Aorta (tissue), 5 donors: ENCODE data around the gene PAX9. TPM values are rescaled to one million over a fixed set of nuclear protein-coding genes. Genes with fewer than 3 reads are reported as not detected.

ENCODE experiments used
- ATAC-seq: fragments of 200-7000 bp; cut with Tn5 transposase; one replicate; pipeline ENCODE4 v1.9.1; 2022; ENCODE audit warnings: moderate library complexity; ENCODE audit not compliant: low FRiP score
- DNase-seq, 2 donors: peaks; one replicate each; pipeline ENCODE4 v3.0.0-alpha.2; 2020
- H3K27ac ChIP-seq, 2 donors: one replicate each; pipeline ENCODE4 v1.5.1; 2013; ENCODE audit warnings: low read length in 2 of 2, mild to moderate bottlenecking in 2 of 2, moderate library complexity in 2 of 2, control low read depth in 1 of 2, inconsistent platforms in 1 of 2, low read depth in 1 of 2
- H3K27me3 ChIP-seq, 2 donors: one replicate each; pipeline ENCODE4 v1.6.1; 2013; ENCODE audit warnings: control low read depth in 1 of 2, low read length in 1 of 2, mild to moderate bottlenecking in 1 of 2, moderate library complexity in 1 of 2; ENCODE audit not compliant: insufficient read depth in 2 of 2, control insufficient read depth in 1 of 2
- H3K36me3 ChIP-seq, 2 donors: one replicate each; pipeline ENCODE4 v1.6.1; 2013; ENCODE audit warnings: control low read depth in 1 of 2, low read length in 1 of 2, mild to moderate bottlenecking in 1 of 2; ENCODE audit not compliant: insufficient read depth in 2 of 2, control insufficient read depth in 1 of 2
- H3K4me1 ChIP-seq, 2 donors: one replicate each; pipeline ENCODE4 v1.6.1; 2013; ENCODE audit warnings: low read length in 2 of 2, control low read depth in 1 of 2, mild to moderate bottlenecking in 1 of 2, moderate library complexity in 1 of 2; ENCODE audit not compliant: insufficient read depth in 2 of 2, control insufficient read depth in 1 of 2
- H3K4me3 ChIP-seq, 2 donors: one replicate each; pipeline ENCODE4 v1.5.1; 2013; ENCODE audit warnings: low read length in 2 of 2, control low read depth in 1 of 2, mild to moderate bottlenecking in 1 of 2
- H3K9me3 ChIP-seq: one replicate; pipeline ENCODE4 v1.6.1; 2013; ENCODE audit warnings: mild to moderate bottlenecking, low read length; ENCODE audit not compliant: control insufficient read depth
- WGBS, 2 donors: extraction: QIAGEN DNeasy Blood & Tissue Kit; methylation state at CpG; one replicate each; pipeline ENCODE4 v1.1.7; 2013; 5-methylcytosine and 5-hydroxymethylcytosine counted together
- intact Hi-C, 2 donors: fragments of 100-400 bp; cut with DNase I; formaldehyde crosslinking; loops; one replicate each; pipeline versions ENCODE4 v1.14.2 to v1.15.0; 2022
- polyA plus RNA-seq, 2 donors: library from polyadenylated mRNA; stranded (reverse); fragments of 200-250 nt; gene quantifications; one replicate each; pipeline ENCODE4 v1.2.3, GENCODE V29; 2013
- total RNA-seq, 2 donors: library from RNA; stranded (reverse); fragmentation: NEBNext Ultra II Directional; extraction: Animal tissue kit (Norgen Biotek cat#: 25700); gene quantifications; one replicate each; pipeline ENCODE4 v1.2.1, GENCODE V29; 2021
- donor health status: healthy with polysubstance abuse.
- donor health status: Bipolar disorder and iron deficiency.
- donor health status: DM: no; HTN: no; CAD: no.
- donor health status: DM: no; HTN: no; CAD: no.
- donor health status: DM: yes; HTN: yes; CAD: no.

PAX9 gene
- total and polyA plus RNA-seq, 4 donors, result 0.28 to 3.4 (median 0.49) TPM

DNA sequence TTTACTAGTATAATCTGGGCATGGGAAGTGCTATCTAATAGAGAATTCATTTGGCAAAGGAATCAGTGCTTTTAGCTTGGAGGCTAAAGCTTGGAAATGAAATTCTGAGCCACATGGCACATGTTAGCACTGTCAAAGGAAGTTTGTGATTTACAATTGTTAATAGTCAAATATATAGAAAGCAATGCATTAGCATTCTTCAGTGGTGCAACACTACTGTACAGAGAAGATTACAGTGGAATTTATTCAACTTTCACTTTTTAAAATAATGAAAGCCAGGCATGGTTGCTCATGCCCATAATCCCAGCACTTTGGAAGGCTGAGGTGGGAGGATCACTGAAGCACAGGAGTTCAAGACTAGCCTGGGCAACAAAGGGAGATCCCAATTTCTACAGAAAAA, 45.9 kb downstream of the PAX9 start:
- H3K27ac ChIP-seq, result no peak overlapping the region
- intact Hi-C loops, result no loop called here
- peaks cover 2% of the 10 kb centered on the region for H3K9me3 ChIP-seq
- H3K36me3 ChIP-seq, result no peaks in the 10 kb centered on the region
- ATAC-seq (no peak), DNase-seq (no peak)
- H3K4me3 ChIP-seq, result no peak overlapping the region
- H3K4me1 ChIP-seq, result no peaks in the 10 kb centered on the region
- H3K27me3 ChIP-seq, result no peaks in the 10 kb centered on the region

DNA sequence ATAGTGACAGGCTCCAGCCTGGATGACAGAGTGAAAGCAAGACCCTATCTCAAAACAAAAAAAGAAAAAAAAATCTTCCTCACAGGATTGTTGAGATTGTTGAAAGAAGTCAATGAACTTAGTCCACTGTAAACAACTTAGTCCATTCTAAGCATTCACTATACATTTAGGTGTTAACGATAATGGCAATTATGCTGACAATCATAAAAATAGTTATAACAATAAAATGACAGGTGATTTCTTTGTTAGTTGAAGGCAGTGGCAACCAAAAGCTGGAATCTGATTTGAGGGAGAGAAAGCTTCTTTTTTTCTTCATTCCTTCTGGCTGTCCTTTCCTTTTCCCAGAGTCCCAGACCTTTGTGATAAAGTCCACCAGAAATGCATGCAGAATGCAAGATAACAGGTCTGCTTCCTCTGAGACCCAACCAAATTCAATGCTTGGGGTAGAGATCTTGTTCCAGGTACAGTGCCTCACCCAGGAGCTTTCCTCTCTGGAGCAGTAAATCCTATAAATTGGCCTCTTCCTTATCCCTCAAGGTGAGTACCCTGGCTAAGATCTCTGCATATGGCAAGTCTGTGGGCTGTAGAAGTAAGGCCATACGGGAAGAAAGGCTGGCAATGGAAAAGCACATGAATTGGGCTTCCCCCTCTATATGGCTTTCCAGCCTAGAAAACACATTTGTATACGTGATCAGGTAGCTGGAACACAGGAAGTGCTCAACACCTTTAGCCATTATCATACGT, 52.5 kb downstream of the PAX9 start:
- WGBS, 2 donors, result 62 to 71% methylated on average over 4 of the region's 4 CpGs
- H3K4me3 ChIP-seq, result no peak overlapping the region

DNA sequence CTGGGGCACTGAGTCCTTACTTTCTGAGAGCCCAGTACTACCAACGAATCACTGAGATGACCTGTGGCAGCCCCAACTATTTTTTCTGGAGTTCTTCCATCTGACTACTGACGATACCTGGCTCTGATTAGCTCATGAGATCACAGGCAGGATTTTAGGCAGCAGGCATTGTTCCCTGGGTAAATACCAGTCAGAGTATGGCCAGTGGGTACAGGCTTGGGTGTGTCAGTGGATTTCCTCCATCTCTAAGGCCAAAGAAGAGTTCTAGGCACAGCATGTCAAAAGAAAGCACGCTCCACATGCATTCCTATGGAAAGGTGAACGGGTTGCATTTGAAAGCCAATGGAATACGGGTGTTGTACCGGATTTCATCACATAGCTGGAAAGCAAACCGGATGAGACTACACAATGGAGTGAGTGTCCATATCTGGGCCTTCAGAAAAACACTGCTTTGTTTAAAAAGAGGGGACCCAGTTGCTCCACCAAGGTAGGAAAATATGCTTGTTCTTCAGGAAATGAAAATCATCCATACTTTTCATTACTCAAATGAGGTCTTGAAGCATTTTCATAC, 55.0 kb downstream of the PAX9 start:
- intact Hi-C loops, result no loop called here
- H3K27ac ChIP-seq, result no peak overlapping the region
- H3K4me1 ChIP-seq, result no peaks in the 10 kb centered on the region
- H3K27me3 ChIP-seq, result peaks cover 0 to 3% of the 10 kb centered on the region in 2 donors
- DNase-seq (no peak), ATAC-seq (no peak)
- H3K36me3 ChIP-seq, result no peaks in the 10 kb centered on the region
- 70 to 77% methylated on average over 7 of the region's 7 CpGs for WGBS, 2 donors
- peaks cover 1% of the 10 kb centered on the region for H3K9me3 ChIP-seq
- H3K4me3 ChIP-seq, result no peak overlapping the region

More for the DNA sequence above, 52.5 kb downstream of the PAX9 start:
- no peak for ATAC-seq
- no peak for DNase-seq
- Histone ChIP-seq H3K27ac (no peak overlapping the region), H3K4me1 (no peaks in the 10 kb centered on the region), H3K27me3 (peaks cover 0 to 3% of the 10 kb centered on the region in 2 donors), H3K36me3 (no peaks in the 10 kb centered on the region), H3K9me3 (peaks cover 1% of the 10 kb centered on the region)
- intact Hi-C loops, result no loop called here

DNA sequence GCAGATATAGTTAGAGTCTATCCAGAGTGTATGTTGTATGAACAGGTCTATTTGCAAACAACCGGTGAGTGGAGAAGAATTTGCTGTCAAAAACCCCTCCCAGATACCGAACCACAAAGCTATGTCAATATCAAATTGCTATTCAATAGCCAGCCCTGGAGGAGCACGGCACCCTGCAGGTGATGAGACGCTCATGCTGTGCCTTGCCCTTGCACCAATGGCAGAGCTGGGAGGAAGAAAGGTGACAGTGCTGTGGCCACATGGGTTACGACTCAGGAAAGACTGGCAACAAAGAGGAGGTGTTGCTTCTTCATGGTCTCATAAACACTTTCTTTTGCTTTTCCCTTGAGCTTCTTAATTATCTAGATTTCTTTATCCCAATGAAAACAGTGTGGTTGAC, 55.7 kb downstream of the PAX9 start:
- ATAC-seq (no peak), DNase-seq (no peak)
- peaks cover 1% of the 10 kb centered on the region for H3K9me3 ChIP-seq
- no peaks in the 10 kb centered on the region for H3K4me1 ChIP-seq
- 42 to 49% methylated on average over 5 of the region's 5 CpGs for WGBS, 2 donors
- no peak overlapping the region for H3K27ac ChIP-seq
- intact Hi-C loops, result no loop called here
- no peaks in the 10 kb centered on the region for H3K36me3 ChIP-seq
- no peak overlapping the region for H3K4me3 ChIP-seq
- peaks cover 0 to 3% of the 10 kb centered on the region in 2 donors for H3K27me3 ChIP-seq

DNA sequence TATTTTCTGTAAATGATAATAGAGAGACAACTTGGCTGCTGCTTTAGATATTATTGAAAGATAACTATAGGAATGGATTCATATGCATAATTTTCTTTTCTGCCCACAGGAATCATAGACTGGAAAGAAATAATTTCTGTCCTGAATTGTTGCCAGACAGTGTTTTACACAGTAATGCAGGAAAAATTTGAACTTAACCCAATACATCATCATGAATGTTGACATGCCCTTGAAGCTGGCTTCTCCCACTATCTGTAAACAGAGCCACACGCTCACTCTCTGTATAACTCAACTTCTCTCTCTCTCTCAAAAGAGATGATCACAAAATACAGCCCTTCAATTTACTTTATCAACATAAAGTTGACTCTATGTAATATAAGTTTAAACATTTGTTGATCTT, 56.6 kb downstream of the PAX9 start:
- DNase-seq (no peak), ATAC-seq (no peak)
- Histone ChIP-seq H3K4me1 (no peaks in the 10 kb centered on the region), H3K27ac (no peak overlapping the region), H3K27me3 (peaks cover 0 to 3% of the 10 kb centered on the region in 2 donors), H3K9me3 (peaks cover 1% of the 10 kb centered on the region), H3K36me3 (no peaks in the 10 kb centered on the region), H3K4me3 (no peak overlapping the region)
- intact Hi-C loops, result no loop called here
- WGBS, 2 donors, result 4 to 9% methylated on average over 1 of the region's 1 CpG

DNA sequence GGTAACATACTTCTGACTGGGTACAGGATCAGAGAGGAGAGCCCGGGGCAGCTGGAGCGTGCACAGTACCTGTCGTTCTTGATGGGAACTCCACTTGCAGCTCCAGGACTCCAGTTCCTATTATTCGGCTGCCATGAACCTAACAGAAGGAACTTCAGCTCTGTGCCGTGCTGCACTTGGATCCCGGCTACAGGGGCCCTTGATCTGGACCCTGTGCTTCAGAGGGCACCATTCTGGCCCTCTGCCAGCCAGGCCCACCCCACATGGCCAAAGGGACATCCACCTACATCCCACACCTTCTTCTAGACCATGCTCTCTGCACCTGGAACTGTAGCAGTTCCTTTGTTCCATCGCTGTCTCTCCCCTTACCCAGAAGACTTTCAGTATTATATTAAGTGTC, 58.2 kb downstream of the PAX9 start:
- Histone ChIP-seq H3K4me3 (no peak overlapping the region), H3K27me3 (peaks cover 0 to 3% of the 10 kb centered on the region in 2 donors), H3K4me1 (no peaks in the 10 kb centered on the region), H3K36me3 (no peaks in the 10 kb centered on the region), H3K27ac (no peak overlapping the region), H3K9me3 (peaks cover 1% of the 10 kb centered on the region)
- DNase-seq (no peak), ATAC-seq (no peak)
- whole genome bisulfite sequencing, 2 donors, result 88 to 90% methylated on average over 7 of the region's 7 CpGs
- intact Hi-C loops, result no loop called here

DNA sequence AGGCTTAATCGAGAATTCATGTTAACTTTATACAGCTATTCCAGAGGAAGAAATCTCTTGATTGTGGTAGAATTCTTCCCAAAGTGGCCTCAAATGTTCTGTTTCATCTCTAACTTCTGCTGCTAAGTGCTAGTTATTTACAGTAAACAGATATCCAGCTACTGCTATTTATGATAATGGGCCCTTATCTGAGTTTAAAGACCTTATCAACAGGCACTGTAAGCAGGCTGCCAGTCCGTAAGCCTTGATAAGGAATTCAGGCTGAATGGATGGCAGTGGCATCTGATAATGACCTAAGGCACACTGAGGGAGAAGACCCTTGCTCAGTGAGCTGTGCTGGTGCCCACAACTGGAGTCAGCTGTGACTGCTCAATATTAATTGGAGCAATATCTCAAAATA, 59.0 kb downstream of the PAX9 start:
- DNase-seq, result no peak
- ATAC-seq, result no peak
- peaks cover 1% of the 10 kb centered on the region for H3K9me3 ChIP-seq
- no peaks in the 10 kb centered on the region for H3K4me1 ChIP-seq
- no peak overlapping the region for H3K4me3 ChIP-seq
- 67 to 80% methylated on average over 2 of the region's 2 CpGs for WGBS, 2 donors
- intact Hi-C loops, result no loop called here
- H3K27ac ChIP-seq, result no peak overlapping the region
- H3K27me3 ChIP-seq, result peaks cover 0 to 3% of the 10 kb centered on the region in 2 donors
- no peaks in the 10 kb centered on the region for H3K36me3 ChIP-seq

DNA sequence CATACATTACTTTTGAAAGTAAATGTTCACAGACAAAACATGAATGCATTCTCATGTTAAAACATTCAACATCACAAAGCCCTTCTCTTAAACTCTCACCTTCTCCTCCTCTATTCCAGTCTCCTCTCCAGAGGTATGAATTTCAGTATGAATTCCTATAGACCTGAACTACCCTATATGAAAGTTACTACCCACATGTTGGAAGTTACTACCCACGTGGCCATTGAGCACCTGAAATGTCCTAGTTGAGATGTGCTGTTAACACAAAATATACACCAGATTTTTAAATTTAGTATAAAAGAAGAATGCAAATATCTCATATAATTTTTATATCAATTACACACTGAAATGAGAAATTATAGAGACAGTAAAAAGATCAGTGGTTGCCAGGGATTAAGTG, 60.2 kb downstream of the PAX9 start:
- DNase-seq (no peak), ATAC-seq (no peak)
- intact Hi-C loops, result no loop called here
- H3K4me3 ChIP-seq, result no peak overlapping the region
- WGBS, 2 donors, result 66 to 72% methylated on average over 1 of the region's 1 CpG
- no peaks in the 10 kb centered on the region for H3K36me3 ChIP-seq
- no peaks in the 10 kb centered on the region for H3K4me1 ChIP-seq
- H3K9me3 ChIP-seq, result peaks cover 1% of the 10 kb centered on the region
- no peak overlapping the region for H3K27ac ChIP-seq
- no peaks in the 10 kb centered on the region for H3K27me3 ChIP-seq

DNA sequence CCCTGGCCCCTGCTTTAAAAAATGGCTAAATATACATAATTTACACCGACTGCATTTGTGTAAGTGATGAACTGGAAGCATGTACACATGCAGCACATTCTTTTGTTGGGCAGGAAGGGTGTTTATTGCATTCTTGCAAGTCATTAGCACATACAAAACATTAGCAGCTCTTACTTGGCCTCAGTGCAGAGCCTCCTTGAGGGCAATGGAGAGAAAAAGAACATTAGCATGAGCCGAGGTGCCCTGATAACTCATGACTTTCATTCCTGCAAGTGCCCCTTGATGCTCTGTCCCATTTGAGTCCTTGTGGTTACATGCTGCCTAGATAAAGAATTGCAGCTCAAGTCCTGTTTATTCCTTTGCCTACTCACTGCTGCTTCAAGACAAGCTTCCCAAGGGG, 61.9 kb downstream of the PAX9 start:
- Histone ChIP-seq H3K9me3 (no peaks in the 10 kb centered on the region), H3K4me3 (no peak overlapping the region), H3K36me3 (no peaks in the 10 kb centered on the region), H3K4me1 (no peaks in the 10 kb centered on the region), H3K27ac (no peak overlapping the region), H3K27me3 (no peaks in the 10 kb centered on the region)
- DNase-seq, result no peak
- intact Hi-C loops, result no loop called here
- WGBS, 2 donors, result 43 to 52% methylated on average over 2 of the region's 2 CpGs
- ATAC-seq, result no peak
